ENCODE data around the gene GATM.

DNA sequence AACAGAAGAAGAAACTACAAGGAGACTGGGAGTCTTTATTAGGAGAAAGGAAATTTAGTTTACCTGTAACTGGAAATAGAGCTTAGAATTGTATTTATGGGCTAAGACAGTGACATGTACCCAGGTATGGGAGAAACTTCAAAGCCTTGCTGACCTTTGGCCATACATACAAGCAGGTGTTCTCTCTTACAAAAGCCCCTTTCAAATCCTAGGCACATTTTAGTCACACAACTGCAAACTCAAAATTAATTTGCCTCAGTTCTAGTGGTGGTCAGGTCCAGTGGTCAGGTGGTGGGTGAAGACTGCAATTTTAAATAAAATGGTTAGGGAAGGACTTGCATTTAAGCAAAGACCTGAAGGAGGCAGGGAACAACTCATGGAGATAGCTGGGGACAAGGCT, 30.4 kb downstream of the GATM start:
- TF ChIP-seq POLR2A (IDR thresholded peaks at IDR 0.05; ENCODE audit: low read depth, low read length) (no peak), POLR2AphosphoS5 (IDR thresholded peaks at IDR 0.05; ENCODE audit: low read depth, low read length) (no peak), TAF1 (IDR thresholded peaks at IDR 0.05; ENCODE audit: borderline replicate concordance, low read depth, low read length) (no peak)

Data from GM12892 (cell line).